Colonic mucosa (tissue), 4 donors: Measurements from ENCODE around the gene PHF13. TPM values are rescaled to one million over a fixed set of nuclear protein-coding genes. Genes with fewer than 3 reads are reported as not detected.
"Not testable (repeated sequence)": the region's sequence is repeated elsewhere in the genome, so short reads cannot be mapped to it uniquely, and the experiment has no call there.

Experiments
- DNase-seq: peaks from one replicate; pipeline ENCODE4 v3.0.0-alpha.2; 2020
- H3K27ac ChIP-seq: fragments of 200-600 bp; one replicate; pipeline ENCODE4 v1.8.0; 2021
- H3K27me3 ChIP-seq: fragments of 200-600 bp; one replicate; pipeline ENCODE4 v1.8.0; 2021
- H3K36me3 ChIP-seq: fragments of 200-600 bp; one replicate; pipeline ENCODE4 v1.8.0; 2021
- H3K4me1 ChIP-seq: fragments of 200-600 bp; one replicate; pipeline ENCODE4 v1.8.0; 2021; ENCODE audit warnings: mild to moderate bottlenecking
- H3K4me3 ChIP-seq: fragments of 200-600 bp; one replicate; pipeline ENCODE4 v1.8.0; 2021
- H3K9ac ChIP-seq, 2 donors: one replicate each; pipeline ENCODE4 v1.7.0; 2013; ENCODE audit warnings: control low read depth in 2 of 2, low read depth in 2 of 2, low read length in 2 of 2
- H3K9me3 ChIP-seq: fragments of 200-600 bp; one replicate; pipeline ENCODE4 v1.8.0; 2021
- intact Hi-C: fragments of 100-400 bp; cut with DNase I; formaldehyde crosslinking; loops from one replicate; pipeline ENCODE4 v1.14.1; 2022
- total RNA-seq, 2 donors: library from RNA; stranded (reverse); fragmentation: NEBNext Ultra II Directional in 1 of 2; extraction: Animal tissue kit (Norgen Biotek cat#: 25700) in 1 of 2; gene quantifications; one replicate each; pipeline ENCODE4 v1.2.1, GENCODE V29; 2021
- TF ChIP-seq, protein P1 (sequence below): fragments of 200-600 bp; IDR thresholded peaks from one replicate; pipeline ENCODE4 v1.8.0; 2022; ENCODE audit warnings: antibody characterized with exemption, mild to moderate bottlenecking
- donor health status: healthy.
- donor health status: DM: no; HTN: no; CAD: no.
- donor health status: DM: no; HTN: no; CAD: no.

PHF13 gene
- total RNA-seq, 2 donors from 2014 or later = 8.0 to 13.4 TPM

DNA sequence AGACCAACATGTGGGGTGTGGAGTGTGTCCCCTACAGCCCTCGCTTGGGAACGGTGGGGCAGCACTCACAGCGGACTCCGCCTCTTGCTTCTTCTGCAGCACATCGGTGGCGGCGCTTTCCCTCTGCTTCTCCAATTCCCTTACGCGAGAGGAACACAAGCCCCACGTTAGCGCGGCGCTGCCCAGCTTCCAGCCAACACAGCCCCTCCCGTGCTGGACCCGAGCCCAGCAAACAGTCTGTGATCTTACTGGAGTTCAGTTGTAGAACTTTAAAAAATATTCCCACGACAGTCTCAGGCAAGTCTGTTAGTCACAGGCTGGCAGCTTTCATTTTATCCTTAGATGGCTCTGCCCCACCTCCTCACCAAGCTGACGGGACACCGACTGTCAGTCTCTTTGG, 24.7 kb downstream of the PHF13 start:
- no peak overlapping the region for H3K27ac ChIP-seq
- H3K4me1 ChIP-seq = no peaks in the 10 kb centered on the region
- H3K9me3 ChIP-seq = no peaks in the 10 kb centered on the region
- H3K36me3 ChIP-seq = peaks cover 4% of the 10 kb centered on the region
- no peak overlapping the region for H3K9ac ChIP-seq
- H3K4me3 ChIP-seq = no peak overlapping the region
- TF ChIP-seq, protein P1, sequence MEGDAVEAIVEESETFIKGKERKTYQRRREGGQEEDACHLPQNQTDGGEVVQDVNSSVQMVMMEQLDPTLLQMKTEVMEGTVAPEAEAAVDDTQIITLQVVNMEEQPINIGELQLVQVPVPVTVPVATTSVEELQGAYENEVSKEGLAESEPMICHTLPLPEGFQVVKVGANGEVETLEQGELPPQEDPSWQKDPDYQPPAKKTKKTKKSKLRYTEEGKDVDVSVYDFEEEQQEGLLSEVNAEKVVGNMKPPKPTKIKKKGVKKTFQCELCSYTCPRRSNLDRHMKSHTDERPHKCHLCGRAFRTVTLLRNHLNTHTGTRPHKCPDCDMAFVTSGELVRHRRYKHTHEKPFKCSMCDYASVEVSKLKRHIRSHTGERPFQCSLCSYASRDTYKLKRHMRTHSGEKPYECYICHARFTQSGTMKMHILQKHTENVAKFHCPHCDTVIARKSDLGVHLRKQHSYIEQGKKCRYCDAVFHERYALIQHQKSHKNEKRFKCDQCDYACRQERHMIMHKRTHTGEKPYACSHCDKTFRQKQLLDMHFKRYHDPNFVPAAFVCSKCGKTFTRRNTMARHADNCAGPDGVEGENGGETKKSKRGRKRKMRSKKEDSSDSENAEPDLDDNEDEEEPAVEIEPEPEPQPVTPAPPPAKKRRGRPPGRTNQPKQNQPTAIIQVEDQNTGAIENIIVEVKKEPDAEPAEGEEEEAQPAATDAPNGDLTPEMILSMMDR = no peak
- DNase-seq = peak; percentile 53
- intact Hi-C loops = loop anchor here (10.0 kb wide), 1 partner anchor 83 kb away; the partner anchor contains the start of genes NOL9 and TAS1R1
- no peaks in the 10 kb centered on the region for H3K27me3 ChIP-seq

DNA sequence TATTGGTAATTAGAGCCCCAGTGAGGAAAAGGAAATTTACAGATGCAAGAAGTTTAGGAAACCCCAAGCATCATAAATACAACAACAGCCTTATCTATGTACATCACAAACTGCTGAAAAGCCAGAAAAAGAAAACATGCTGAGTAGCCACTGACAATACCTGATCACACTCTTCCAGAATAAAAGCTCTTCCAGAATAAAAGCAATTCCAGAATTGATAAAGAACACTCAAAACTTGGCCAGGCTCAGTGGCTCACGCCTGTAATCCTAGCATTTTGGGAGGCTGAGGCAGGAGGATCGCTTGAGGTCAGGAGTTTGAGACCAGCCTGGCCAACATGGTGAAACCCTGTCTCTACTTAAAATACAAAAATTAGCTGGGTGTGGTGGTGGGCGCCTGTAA, 27.3 kb downstream of the PHF13 start:
- intact Hi-C loops, H3K27ac ChIP-seq, H3K27me3 ChIP-seq, H3K9ac ChIP-seq, H3K9me3 ChIP-seq, H3K4me3 ChIP-seq, H3K36me3 ChIP-seq, H3K4me1 ChIP-seq, DNase-seq: not testable (repeated sequence)

DNA sequence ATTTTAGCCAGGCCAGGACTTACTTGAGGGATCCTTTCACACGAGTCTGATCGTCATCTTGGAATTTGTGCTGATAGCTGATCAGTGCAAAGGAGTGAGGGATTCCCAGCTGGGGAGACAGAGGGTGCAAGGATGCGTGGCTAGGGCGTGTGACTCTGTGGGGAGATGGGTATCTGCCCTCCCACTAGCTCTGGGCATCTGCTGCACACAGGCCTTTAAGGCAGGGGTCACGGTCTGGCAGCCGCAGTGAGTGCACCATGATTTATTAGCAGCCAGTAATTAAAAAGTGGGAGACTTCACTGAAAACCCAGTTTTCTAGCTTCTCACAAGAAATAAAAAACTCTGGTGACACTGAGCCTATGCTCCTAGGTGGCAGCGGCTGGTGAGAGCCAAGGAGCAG, 31.5 kb downstream of the PHF13 start:
- Histone ChIP-seq H3K4me1 (no peaks in the 10 kb centered on the region), H3K4me3 (no peak overlapping the region), H3K36me3 (peaks cover 2% of the 10 kb centered on the region), H3K9ac (no peak overlapping the region), H3K27ac (no peak overlapping the region), H3K27me3 (no peaks in the 10 kb centered on the region), H3K9me3 (no peaks in the 10 kb centered on the region)
- intact Hi-C loops = loop anchor here (5.0 kb wide), 1 partner anchor 158 kb away; no protein-coding TSS in a partner anchor
- TF ChIP-seq, protein P1 = no peak
- DNase-seq = no peak

DNA sequence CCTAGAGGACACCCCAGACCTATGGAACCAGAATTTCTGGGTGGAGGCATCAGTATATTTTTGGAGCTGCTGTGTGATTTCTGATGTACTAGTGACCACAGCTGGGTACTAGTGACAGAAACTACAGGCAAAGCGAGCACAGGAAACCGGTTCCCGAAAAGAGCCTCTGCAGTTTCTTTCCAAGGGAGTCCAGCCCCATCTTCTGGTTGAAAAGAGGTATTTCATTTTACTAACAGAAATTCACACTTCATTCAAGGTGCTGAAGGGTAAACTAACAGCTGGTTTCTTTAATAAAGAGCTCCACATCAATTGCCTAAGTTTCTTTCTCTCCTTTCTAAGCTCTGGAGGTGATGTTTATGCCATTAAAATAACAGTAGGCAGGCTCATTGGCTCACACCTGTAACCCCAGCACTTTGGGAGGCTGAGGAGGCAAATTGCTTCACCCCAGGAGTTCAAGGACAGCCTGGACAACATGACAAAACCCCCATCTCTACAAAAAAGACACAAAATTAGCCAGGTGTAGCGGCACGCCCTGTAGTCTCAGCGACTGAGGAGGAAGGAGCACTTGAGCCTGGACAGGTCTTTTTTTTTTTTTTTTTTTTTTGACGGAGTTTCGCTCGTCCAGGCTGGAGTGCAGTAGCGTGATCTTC, 33.1 kb downstream of the PHF13 start:
- no peak overlapping the region for H3K4me3 ChIP-seq
- H3K36me3 ChIP-seq = no peaks in the 10 kb centered on the region
- no peak overlapping the region for H3K9ac ChIP-seq
- H3K9me3 ChIP-seq = no peaks in the 10 kb centered on the region
- no peak for DNase-seq
- intact Hi-C loops = loop anchor here (5.0 kb wide), 1 partner anchor 159 kb away; no protein-coding TSS in a partner anchor
- TF ChIP-seq, protein P1 = peak; percentile 38
- no peaks in the 10 kb centered on the region for H3K27me3 ChIP-seq
- no peaks in the 10 kb centered on the region for H3K4me1 ChIP-seq
- no peak overlapping the region for H3K27ac ChIP-seq

DNA sequence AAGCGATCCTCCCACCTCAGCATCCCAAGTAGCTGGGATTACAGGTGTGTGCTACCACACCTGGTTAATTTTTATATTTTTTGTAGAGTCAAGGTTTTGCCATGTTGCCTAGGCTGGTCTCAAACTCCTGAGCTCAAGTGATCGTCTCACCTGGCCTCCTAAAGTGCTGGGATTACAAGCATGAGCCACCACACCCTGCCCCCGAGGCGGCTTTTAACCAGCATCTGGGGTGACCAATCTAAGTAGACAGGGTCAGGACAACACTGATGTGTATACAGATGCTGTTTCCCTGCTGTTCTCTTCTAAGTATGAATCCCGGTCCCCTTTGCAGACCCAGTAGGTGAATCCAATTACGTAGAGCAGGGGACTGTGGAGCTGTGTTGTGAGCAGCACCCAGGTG, 35.0 kb downstream of the PHF13 start:
- H3K27me3 ChIP-seq = no peaks in the 10 kb centered on the region
- no peak for DNase-seq
- H3K4me1 ChIP-seq = no peaks in the 10 kb centered on the region
- H3K4me3 ChIP-seq = no peak overlapping the region
- no peaks in the 10 kb centered on the region for H3K9me3 ChIP-seq
- peaks cover 10% of the 10 kb centered on the region for H3K36me3 ChIP-seq
- intact Hi-C loops = loop anchor here (5.0 kb wide), 1 partner anchor 161 kb away; no protein-coding TSS in a partner anchor
- H3K27ac ChIP-seq = no peak overlapping the region
- H3K9ac ChIP-seq = no peak overlapping the region
- TF ChIP-seq, protein P1 = no peak

DNA sequence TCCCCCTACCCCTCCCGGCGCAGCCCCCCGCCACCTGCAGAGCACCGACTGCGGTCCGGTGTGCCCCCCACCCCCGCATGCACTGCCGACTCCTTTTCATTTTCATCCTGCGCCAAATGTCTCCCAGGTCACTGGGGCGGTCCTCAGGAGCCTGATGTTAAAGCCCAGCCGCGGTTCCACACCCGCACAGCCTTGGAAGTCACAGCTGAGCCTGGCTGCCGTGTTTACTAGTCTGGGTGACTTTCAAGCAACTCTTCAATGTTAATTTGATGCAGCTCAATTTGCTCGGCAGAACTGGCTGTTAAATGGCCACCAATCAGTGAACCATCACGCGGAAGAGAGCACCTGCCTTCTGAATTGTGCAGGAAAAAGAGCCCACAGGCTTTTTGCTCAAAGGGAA, 38.4 kb downstream of the PHF13 start:
- no peak overlapping the region for H3K9ac ChIP-seq
- peaks cover 14% of the 10 kb centered on the region for H3K36me3 ChIP-seq
- intact Hi-C loops = no loop called here
- no peaks in the 10 kb centered on the region for H3K9me3 ChIP-seq
- H3K27ac ChIP-seq = no peak overlapping the region
- H3K27me3 ChIP-seq = no peaks in the 10 kb centered on the region
- TF ChIP-seq, protein P1 = no peak
- H3K4me3 ChIP-seq = no peak overlapping the region
- H3K4me1 ChIP-seq = no peaks in the 10 kb centered on the region
- no peak for DNase-seq
